Measurements from ENCODE around the gene HMGN1. TPM values are rescaled to one million over a fixed set of nuclear protein-coding genes. Genes with fewer than 3 reads are reported as not detected.

Gene HMGN1
- total RNA-seq, 3 donors from 2014 or later, result 313 to 333 (median 321) TPM

- no peaks in the 10 kb centered on the region for H3K9me3 Mint-ChIP-seq
- peaks cover 42% of the 10 kb centered on the region for H3K4me1 Mint-ChIP-seq (ENCODE audit: low read depth)
- H3K27me3 Mint-ChIP-seq (ENCODE audit: low read depth), result no peaks in the 10 kb centered on the region
- ATAC-seq (peak; percentile 47 to 50), DNase-seq (peak; percentile 74)
- peaks cover 7% of the 10 kb centered on the region for H3K36me3 Mint-ChIP-seq (ENCODE audit: insufficient read depth)
- peak within 1 kb of the TSS; percentile 86 for H3K4me3 Mint-ChIP-seq
These were observed 35.2 kb downstream of the HMGN1 start, which contains the start of gene BRWD1 for GRCh38 chr21:39313571-39314142. BRWD1 (minus strand) TSS chr21:39313632; CDS start chr21:39313491, 141 bp downstream.

- peak; percentile 5 for DNase-seq
- peaks cover 7% of the 10 kb centered on the region for H3K36me3 Mint-ChIP-seq (ENCODE audit: insufficient read depth)
- peak overlapping the region; percentile 86 for H3K4me3 Mint-ChIP-seq
- peak; percentile 8 to 9 for ATAC-seq
- peaks cover 46% of the 10 kb centered on the region for H3K4me1 Mint-ChIP-seq (ENCODE audit: low read depth)
- no peaks in the 10 kb centered on the region for H3K27me3 Mint-ChIP-seq (ENCODE audit: low read depth)
- H3K9me3 Mint-ChIP-seq, result no peaks in the 10 kb centered on the region
These were observed 35.8 kb downstream of the HMGN1 start for GRCh38 chr21:39313042-39313570.

GRCh38 chr21:39312112-39313041 lies 36.5 kb downstream of the HMGN1 start:
- ATAC-seq (peak; percentile 76 to 78), DNase-seq (peak; percentile 96)
- H3K4me3 Mint-ChIP-seq, result peak overlapping the region; percentile 86
- peaks cover 7% of the 10 kb centered on the region for H3K36me3 Mint-ChIP-seq (ENCODE audit: insufficient read depth)
- no peaks in the 10 kb centered on the region for H3K27me3 Mint-ChIP-seq (ENCODE audit: low read depth)
- peaks cover 51% of the 10 kb centered on the region for H3K4me1 Mint-ChIP-seq (ENCODE audit: low read depth)
- no peaks in the 10 kb centered on the region for H3K9me3 Mint-ChIP-seq

GRCh38 chr21:39311164-39311563 lies 37.7 kb downstream of the HMGN1 start:
- Mint-ChIP-seq H3K36me3 (ENCODE audit: insufficient read depth) (peaks cover 9% of the 10 kb centered on the region), H3K27me3 (ENCODE audit: low read depth) (no peaks in the 10 kb centered on the region), H3K4me3 (no peak overlapping the region), H3K4me1 (ENCODE audit: low read depth) (peaks cover 50% of the 10 kb centered on the region), H3K9me3 (no peaks in the 10 kb centered on the region)
- no peak for DNase-seq
- no peak for ATAC-seq

- peaks cover 18% of the 10 kb centered on the region for H3K36me3 Mint-ChIP-seq (ENCODE audit: insufficient read depth)
- no peak overlapping the region for H3K4me3 Mint-ChIP-seq
- no peaks in the 10 kb centered on the region for H3K9me3 Mint-ChIP-seq
- H3K4me1 Mint-ChIP-seq (ENCODE audit: low read depth), result peaks cover 40% of the 10 kb centered on the region
- no peak for ATAC-seq
- no peak for DNase-seq
- no peaks in the 10 kb centered on the region for H3K27me3 Mint-ChIP-seq (ENCODE audit: low read depth)
These were observed 41.4 kb downstream of the HMGN1 start for GRCh38 chr21:39307466-39307865.

DNA sequence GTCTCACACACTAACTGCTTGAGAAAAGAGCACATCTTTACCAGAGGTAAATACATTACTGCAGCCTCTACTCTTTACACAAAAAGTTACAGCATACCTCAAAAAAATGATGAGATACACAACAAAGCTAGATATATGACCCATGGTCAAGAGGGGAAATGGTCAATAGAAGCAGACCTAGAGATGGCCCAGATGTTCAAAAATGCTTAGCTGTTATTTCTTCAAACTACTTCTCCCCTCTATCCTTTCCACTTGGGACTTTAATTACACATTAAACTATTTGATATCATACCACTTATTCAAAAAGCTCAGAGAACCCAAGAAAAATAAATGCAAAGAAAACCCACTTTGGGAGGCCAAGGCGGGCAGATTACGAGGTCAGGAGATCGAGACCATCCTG lies 48.3 kb downstream of the HMGN1 start:
- peaks cover 43% of the 10 kb centered on the region for H3K36me3 Mint-ChIP-seq (ENCODE audit: insufficient read depth)
- H3K4me3 Mint-ChIP-seq, result no peak overlapping the region

DNA sequence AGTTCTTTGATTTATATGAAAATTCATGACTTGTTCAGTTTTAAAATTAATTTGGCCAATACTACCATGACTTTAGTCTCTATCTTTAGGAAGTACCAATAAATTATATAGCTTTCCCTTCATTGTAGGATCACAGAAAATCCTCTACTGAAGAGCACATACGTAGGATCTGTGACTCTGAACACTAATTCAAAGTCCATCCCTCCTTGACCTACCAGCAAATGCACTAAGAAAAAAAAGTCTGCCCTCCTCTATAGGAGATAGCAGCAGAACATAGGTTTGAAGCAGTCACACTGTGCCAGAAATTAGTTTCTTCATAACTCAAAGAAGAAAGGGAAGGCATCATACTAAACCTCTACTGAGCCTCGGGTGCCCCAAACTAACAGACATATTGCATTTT lies 52.0 kb downstream of the HMGN1 start:
- no peaks in the 10 kb centered on the region for H3K27me3 Mint-ChIP-seq (ENCODE audit: low read depth)
- H3K4me1 Mint-ChIP-seq (ENCODE audit: low read depth), result peaks cover 28% of the 10 kb centered on the region
- DNase-seq (no peak), ATAC-seq (no peak)
- peaks cover 8% of the 10 kb centered on the region for H3K9me3 Mint-ChIP-seq
- peaks cover 55% of the 10 kb centered on the region for H3K36me3 Mint-ChIP-seq (ENCODE audit: insufficient read depth)
- no peak overlapping the region for H3K4me3 Mint-ChIP-seq

More for the DNA sequence above, 48.3 kb downstream of the HMGN1 start:
- Mint-ChIP-seq H3K4me1 (ENCODE audit: low read depth) (peaks cover 37% of the 10 kb centered on the region), H3K9me3 (peaks cover 8% of the 10 kb centered on the region), H3K27me3 (ENCODE audit: low read depth) (no peaks in the 10 kb centered on the region)
- ATAC-seq, result no peak
- no peak for DNase-seq

Other genes starting within 250 kb of the HMGN1 start
- 10 to 100 TPM; 66.4 to 95.3 (median 88.8) TPM for gene PSMG1, start 165.6 kb downstream of the HMGN1 start, total RNA-seq
- 10 to 100 TPM; 17.3 to 24.7 (median 22.9) TPM for gene BRWD1, start 35.5 kb downstream of the HMGN1 start, total RNA-seq
- under 1 TPM; 0.16 to 0.46 (median 0.40) TPM for gene LCA5L, start 96.7 kb upstream of the HMGN1 start, total RNA-seq
- 1 to 10 TPM; 2.0 to 2.5 (median 2.1) TPM for gene SH3BGR, start 102.9 kb upstream of the HMGN1 start, total RNA-seq

Measured in activated T-cell treated with anti-CD3 and anti-CD28 coated beads, Interleukin-2, amount 50 U/mL, for 4 hours (primary cell).